HG03342 (cell line): ENCODE results near the gene SAXO1.
"Not testable (repeated sequence)": the region's sequence is repeated elsewhere in the genome, so short reads cannot be mapped to it uniquely, and the experiment has no call there.

Source experiments
- ATAC-seq: cut with Tn5 transposase; IDR thresholded peaks from one replicate; pipeline ENCODE4 v1.9.1; 2021; ENCODE audit warnings: mild to moderate bottlenecking, moderate library complexity; ENCODE audit not compliant: unreplicated experiment

SAXO1 gene

GRCh38 chr9:18971909-18972308 is 61.1 kb downstream of the SAXO1 start:
- ATAC-seq, result no peak

GRCh38 chr9:18971404-18971803 is 61.6 kb downstream of the SAXO1 start:
- no peak for ATAC-seq

- ATAC-seq, result no peak
Observed at GRCh38 chr9:18970393-18970792, 62.6 kb downstream of the SAXO1 start.

GRCh38 chr9:18969128-18969527 is 63.9 kb downstream of the SAXO1 start:
- no peak for ATAC-seq

- no peak for ATAC-seq
Observed at GRCh38 chr9:18955626-18956025, 77.4 kb downstream of the SAXO1 start.

- ATAC-seq, result no peak
Observed at GRCh38 chr9:18951936-18952335, 81.1 kb downstream of the SAXO1 start.

GRCh38 chr9:18947892-18948339 is 85.1 kb downstream of the SAXO1 start:
- ATAC-seq, result no peak

- no peak for ATAC-seq
Observed at GRCh38 chr9:18942801-18943200, 90.2 kb downstream of the SAXO1 start.

- no peak for ATAC-seq
Observed at GRCh38 chr9:18941060-18941740, 91.8 kb downstream of the SAXO1 start.

GRCh38 chr9:18939943-18940342 is 93.1 kb downstream of the SAXO1 start:
- no peak for ATAC-seq

- no peak for ATAC-seq
Observed at GRCh38 chr9:18936094-18936871, 96.7 kb downstream of the SAXO1 start.

GRCh38 chr9:18935541-18935940 is 97.5 kb downstream of the SAXO1 start:
- ATAC-seq, result no peak

- ATAC-seq, result not testable (repeated sequence)
Observed at GRCh38 chr9:18930611-18931010, 102.4 kb downstream of the SAXO1 start.

- no peak for ATAC-seq
Observed at GRCh38 chr9:18928711-18929110, 104.3 kb downstream of the SAXO1 start.

GRCh38 chr9:18926513-18926912 is 106.5 kb downstream of the SAXO1 start:
- no peak for ATAC-seq

GRCh38 chr9:18925880-18926279 is 107.1 kb downstream of the SAXO1 start:
- no peak for ATAC-seq

- no peak for ATAC-seq
Observed at GRCh38 chr9:18923671-18924430, 109.2 kb downstream of the SAXO1 start.

GRCh38 chr9:18923167-18923566 is 109.8 kb downstream of the SAXO1 start:
- ATAC-seq, result no peak

- ATAC-seq, result no peak
Observed at GRCh38 chr9:18922161-18922885, 110.7 kb downstream of the SAXO1 start.

- ATAC-seq, result no peak
Observed at GRCh38 chr9:18921366-18922075, 111.5 kb downstream of the SAXO1 start.
